GM21390 (cell line): ENCODE results near the gene EEF1A2.
A peak's percentile ranks its signal among the peaks of the same experiment; 100 is the strongest.

Experiments
- ATAC-seq: cut with Tn5 transposase; IDR thresholded peaks from one replicate; pipeline ENCODE4 v1.9.1; 2021; ENCODE audit not compliant: unreplicated experiment

EEF1A2 gene

DNA sequence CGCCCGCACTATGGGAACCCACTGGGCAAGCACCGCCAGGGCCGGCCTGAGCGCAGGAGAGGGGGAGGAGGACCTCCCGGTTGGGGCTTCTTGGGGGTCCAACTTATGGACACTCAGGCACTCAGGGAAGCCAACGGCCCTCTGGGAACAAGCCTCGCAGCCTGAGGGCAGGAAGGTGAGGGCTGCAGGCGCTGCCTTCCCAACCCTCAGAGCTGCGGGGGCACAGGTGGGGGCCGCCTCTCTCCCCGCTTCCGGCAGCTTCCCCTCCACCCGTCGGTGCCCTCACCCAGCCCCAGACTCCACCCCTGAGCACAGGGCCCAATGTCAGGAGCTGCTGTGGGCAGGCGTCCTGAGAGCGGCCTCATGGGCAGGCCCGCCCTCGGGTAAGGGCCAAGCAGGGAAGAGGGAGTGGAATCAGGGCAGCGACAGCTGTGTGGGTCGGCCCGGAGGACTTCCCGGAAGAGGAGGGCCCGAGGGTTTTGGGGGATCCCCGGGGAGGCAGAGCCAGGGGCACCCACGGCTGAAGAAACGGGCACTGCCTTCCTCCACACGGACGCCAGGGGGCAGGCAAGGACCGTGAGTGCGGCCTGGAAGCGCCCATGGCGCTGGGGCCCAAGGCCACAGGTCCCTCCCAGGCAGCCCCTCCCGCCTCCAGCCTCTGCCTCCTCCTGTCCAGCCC is 38.8 kb upstream of the EEF1A2 start:
- peak; percentile 82 for ATAC-seq

- ATAC-seq: peak; percentile 15
These were observed 38.2 kb upstream of the EEF1A2 start, which contains the start of gene PTK6 for GRCh38 chr20:63536997-63537524. TSS of gene PTK6 (minus strand) at chr20:63537376. CDS start at chr20:63537314, 62 bp downstream.

- no peak for ATAC-seq
These were observed 37.5 kb upstream of the EEF1A2 start for GRCh38 chr20:63536241-63536977.

DNA sequence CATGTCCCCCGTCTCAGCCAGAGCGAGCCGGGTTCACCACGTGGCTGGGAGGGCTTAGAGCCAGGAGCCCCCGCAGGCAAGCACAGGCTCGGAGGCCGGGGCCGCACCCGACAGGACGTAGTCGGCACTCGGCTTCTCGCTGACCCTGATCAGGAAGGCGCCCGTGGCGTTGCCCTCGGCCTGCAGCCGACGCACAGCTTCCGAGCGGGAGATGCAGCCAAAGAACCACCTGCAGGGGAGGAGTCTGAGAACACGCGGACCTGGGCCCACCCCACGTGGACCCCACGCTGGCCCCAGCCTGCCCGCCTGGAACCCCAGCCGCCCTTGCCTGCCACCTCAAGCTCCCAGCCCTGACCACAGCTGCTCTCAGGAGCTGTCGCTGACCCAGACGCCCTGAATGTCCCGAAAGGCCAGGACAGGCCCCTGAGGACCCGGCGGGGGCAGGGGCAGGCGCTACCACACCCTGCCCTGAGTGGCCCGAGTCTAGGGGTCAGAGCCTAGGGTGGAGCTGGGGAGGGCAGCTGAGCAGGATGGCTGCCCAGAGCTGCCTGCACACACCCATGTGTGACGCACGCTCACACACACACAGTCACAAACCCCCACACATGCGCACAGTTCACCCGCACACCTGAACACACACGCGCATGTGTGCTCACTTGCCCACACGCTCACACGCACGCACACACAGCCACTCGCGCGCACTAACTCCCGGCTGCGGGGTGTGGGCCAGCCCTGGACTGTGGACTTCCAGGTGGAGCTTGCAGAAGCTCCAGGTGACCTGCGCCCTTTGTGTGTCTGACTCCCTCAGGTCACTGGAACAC is 36.2 kb upstream of the EEF1A2 start:
- ATAC-seq: no peak

DNA sequence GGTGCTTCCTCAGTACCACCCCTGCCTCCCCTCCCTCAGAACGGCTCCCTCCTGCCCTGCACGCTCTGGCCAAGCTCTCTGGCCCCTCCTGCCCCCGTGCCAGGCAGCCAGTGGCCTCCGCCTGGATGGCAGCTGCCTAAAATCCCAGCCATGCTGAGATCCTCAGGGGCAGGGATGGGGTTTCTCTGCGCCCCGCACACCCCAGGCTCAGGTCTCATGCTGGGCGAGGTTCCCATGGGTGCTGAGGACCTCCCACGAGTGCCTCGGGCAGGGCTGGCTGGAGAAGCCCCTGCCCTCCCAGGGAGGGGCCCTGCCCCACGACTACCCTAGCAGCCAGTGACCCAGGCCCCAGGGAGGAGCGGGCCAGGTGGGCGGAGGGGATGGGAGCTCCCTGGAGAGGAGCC is 35.5 kb upstream of the EEF1A2 start:
- no peak for ATAC-seq

DNA sequence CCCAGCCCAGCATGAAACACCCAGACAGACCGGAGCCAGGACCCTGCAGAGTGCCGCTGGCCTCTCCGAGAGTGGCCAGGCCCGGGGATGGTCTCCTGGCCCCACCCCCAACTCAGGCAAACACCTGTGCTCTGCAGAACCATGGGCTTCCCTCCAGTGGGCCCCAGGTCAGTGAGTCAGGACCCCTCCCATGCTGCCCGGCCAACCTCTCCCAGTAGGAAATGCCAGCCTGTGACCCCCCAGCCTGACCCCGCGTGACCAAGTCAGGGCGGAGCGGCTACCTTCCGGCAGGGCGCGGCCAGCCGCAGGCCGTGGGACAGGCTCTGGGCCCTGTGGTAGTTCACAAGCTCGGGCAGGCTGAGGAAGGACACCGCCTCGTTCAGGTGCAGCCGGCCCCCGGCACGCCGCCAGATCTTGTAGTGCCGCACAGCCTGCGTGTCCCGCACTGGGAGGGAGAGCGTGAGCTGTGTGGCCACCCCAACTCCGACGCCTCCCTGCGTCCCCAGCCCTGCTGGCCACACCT is 35.0 kb upstream of the EEF1A2 start:
- ATAC-seq: no peak

GRCh38 chr20:63533388-63533787 is 34.5 kb upstream of the EEF1A2 start:
- ATAC-seq: no peak

GRCh38 chr20:63532449-63532971 is 33.6 kb upstream of the EEF1A2 start:
- ATAC-seq: no peak

GRCh38 chr20:63531686-63532448 is 33.0 kb upstream of the EEF1A2 start:
- ATAC-seq: no peak

DNA sequence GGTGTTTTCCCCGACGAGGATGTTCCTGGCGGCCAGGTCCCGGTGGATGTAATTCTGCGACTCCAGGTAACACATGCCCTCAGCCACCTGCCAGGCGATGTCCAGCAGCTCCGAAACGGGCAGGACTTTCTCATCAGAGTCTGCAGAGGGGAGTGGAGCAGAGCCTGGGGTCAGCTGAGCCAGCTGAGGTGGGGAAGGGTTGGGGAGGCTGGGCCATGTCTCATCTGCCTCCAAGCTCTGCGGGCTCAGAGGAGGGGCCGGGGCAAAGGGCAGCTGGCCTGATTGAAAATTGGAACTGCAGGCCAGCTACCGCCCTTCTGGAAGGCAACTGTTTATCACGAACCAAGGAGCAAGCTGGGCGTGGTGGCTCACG is 31.9 kb upstream of the EEF1A2 start:
- no peak for ATAC-seq

- no peak for ATAC-seq
These were observed 31.2 kb upstream of the EEF1A2 start for GRCh38 chr20:63529861-63530787.

DNA sequence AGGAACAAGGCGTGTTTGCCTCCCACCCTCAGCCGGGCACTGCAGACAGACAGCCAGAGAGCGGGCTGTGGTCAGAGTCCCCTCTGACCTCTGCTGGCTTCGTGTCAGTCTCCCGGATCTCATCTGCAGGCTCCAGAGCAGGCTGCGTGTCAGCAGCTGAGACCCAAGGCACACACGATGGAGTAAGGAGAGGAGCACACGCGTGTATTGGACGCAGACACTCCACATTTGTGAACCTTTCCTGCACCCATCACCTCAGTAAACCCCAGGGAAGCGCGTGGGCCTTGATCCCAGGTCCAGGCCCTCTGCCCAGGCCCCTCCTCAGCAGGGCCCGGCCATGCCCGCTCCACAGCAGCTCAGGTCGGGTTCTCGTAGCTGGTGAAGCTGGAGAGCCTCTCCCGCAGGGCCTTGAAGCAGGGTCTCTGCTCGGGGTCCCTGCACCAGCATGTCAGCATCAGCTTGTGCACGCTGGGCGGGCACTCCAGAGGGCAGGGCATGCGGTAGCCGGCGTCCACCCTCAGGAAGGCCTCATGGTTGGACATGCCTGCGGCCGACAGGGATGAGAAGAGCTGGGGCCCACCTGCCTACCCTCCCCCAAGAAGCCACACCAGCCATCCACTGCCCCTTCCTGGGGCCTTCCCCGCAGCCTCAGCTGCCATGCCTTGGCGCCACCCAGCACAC is 30.4 kb upstream of the EEF1A2 start:
- no peak for ATAC-seq

GRCh38 chr20:63527184-63527583 is 28.3 kb upstream of the EEF1A2 start:
- no peak for ATAC-seq

GRCh38 chr20:63525971-63526370 is 27.1 kb upstream of the EEF1A2 start:
- no peak for ATAC-seq

GRCh38 chr20:63525185-63525584 is 26.3 kb upstream of the EEF1A2 start:
- ATAC-seq: no peak

DNA sequence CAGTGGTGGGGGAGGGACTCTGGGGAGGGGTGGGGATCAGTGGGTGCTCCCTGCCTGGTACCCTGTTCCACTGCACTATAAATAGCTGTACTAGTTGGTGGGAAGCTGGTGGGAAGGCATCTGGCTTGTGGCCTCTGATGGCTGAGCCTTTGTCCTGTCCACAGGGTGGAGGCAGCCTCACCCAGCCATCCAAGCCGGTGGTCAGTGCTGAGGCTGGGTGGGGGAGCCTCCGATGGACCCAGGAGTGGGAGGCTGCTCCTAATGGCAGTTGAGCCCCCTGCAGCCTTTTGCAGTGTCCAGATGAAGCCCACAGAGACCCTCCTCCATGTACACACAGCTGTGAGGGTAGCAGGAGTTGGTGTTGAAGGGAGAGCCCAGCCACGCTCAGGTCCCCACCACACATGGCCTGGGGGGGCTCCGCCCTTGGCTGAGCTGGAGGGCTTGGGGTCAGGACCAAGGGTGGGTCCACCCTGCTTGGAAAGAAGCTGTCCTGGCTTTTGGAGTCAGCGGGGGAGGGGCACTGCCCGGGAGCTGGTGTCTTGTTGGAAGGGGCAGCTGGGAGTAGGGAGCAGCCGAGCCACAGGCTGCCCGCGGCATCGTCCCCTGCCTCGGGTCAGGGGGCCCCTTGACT is 24.2 kb upstream of the EEF1A2 start:
- ATAC-seq: no peak

DNA sequence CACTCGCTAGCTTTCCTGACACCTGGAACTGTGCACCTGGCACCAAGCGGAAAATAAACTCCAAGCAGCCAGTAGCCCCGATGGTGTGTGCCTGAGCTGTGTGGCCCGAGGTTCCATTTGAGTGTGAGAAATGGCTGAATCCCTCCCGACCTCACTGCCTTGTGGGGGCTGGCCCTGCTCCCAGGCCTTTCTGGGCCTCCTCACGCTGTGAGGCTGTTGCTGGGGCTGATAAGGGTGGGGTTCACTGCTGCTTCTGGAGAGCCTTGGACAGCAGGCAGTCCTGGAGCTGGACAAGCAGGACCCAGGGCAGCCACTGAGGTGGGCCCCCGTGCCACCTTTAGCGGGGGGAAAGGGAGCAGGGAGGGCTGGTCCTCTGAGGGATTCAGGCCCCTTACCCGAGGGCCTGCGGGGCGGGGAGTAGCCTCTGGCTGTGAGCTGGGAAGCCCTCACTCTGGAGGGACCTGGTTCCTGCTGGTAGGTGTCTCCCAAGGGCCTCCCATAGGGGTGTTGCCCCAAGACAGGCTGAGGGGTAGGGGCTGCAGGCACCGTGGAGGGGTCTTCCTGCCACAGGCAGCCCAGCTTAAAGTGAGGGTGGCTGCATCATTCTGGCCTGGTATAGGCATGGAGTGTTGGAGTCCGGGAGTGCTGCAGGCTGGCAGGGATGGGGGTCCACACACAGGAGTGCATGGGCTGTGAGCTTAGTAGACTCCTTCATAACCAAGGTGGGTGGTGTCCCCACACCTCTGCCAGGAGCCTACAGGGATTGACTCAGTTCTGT is 23.4 kb upstream of the EEF1A2 start:
- no peak for ATAC-seq
